Measurements from ENCODE around the gene STOX2.
A peak's percentile ranks its signal among the peaks of the same experiment; 100 is the strongest.

STOX2 gene

DNA sequence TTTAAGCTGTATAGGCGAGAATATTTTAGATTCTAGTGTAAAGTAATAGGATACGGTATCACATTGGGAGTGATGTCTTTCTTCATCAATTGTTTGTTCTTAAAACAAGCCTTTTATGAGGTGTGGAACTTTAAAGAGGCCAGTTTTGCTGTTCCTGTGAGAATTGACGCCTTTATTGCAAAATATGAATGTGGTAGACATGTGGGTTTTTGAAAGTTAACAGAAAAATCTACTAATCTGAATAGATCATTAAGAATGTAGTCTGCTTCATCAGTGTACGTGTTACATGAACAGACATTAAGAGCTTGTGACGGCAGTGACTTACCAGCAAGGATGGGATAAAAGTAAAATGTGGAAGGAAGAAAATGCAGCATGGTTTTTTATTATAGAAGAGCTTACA is 63.8 kb downstream of the STOX2 start:
- Histone ChIP-seq H3K36me3 (ENCODE audit: insufficient read depth, low read length) (no peaks in the 10 kb centered on the region), H3K4me2 (ENCODE audit: low read length) (no peak overlapping the region), H3K27me3 (ENCODE audit: control insufficient read depth, insufficient read depth, low read length) (no peaks in the 10 kb centered on the region), H3K4me3 (ENCODE audit: low read length) (no peak overlapping the region), H3K9ac (ENCODE audit: low read depth, low read length) (no peak overlapping the region), H3K4me1 (ENCODE audit: control insufficient read depth, insufficient read depth, low read length) (no peaks in the 10 kb centered on the region), H3K9me3 (replicated peaks; ENCODE audit: low read length) (no peaks in the 10 kb centered on the region)

DNA sequence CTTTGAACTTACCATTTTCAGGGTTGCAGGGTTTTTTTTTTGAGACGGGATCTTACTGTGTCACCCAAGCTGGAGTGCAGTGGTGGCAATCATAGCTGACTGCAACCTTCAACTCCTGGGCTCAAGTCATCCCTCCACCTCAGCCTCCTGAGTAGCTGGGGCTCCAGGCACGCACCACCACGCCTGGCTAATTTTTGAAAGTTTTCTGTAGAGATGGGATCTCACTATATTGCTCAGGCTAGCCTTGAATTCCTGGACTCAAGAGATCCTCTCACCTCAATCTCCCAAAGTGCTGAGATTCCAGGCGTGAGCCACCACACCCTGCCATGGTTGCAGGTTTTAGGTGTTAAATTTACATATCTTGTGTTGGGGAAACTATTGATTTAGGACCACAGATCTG is 64.5 kb downstream of the STOX2 start:
- H3K9ac ChIP-seq (ENCODE audit: low read depth, low read length): no peak overlapping the region
- H3K9me3 ChIP-seq (replicated peaks; ENCODE audit: low read length): no peaks in the 10 kb centered on the region
- no peaks in the 10 kb centered on the region for H3K4me1 ChIP-seq (ENCODE audit: control insufficient read depth, insufficient read depth, low read length)
- no peaks in the 10 kb centered on the region for H3K36me3 ChIP-seq (ENCODE audit: insufficient read depth, low read length)
- H3K4me3 ChIP-seq (ENCODE audit: low read length): no peak overlapping the region
- H3K4me2 ChIP-seq (ENCODE audit: low read length): no peak overlapping the region
- no peaks in the 10 kb centered on the region for H3K27me3 ChIP-seq (ENCODE audit: control insufficient read depth, insufficient read depth, low read length)

DNA sequence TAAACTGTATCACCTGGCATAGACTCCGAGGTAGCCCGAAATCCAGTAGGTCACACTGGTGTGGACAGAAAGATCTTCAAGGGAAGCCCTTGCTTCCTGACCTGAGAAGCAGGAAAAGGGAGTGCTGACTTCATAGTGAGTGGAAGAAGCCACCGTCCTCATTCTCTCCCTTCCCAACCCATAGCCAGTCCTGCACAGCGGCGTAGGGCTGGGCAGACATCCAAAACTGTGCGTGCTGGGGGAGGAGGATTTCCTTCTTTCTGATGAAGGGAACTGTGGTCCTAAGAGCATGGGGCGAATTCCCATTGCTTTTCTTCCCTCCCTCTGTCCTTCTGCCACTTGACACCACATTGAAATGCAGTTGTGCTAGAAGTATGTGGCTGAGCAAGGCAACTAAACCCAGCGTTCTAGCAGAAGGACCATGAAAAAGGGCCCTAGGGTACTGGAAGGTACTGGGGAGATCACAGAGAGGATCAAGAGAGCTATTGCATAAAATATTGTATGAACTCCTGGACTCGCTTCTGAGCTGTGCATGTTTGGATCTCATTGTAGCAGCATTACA is 66.9 kb downstream of the STOX2 start:
- Histone ChIP-seq H3K4me3 (ENCODE audit: low read length) (no peak overlapping the region), H3K4me2 (ENCODE audit: low read length) (no peak overlapping the region), H3K9ac (ENCODE audit: low read depth, low read length) (no peak overlapping the region), H3K36me3 (ENCODE audit: insufficient read depth, low read length) (no peaks in the 10 kb centered on the region), H3K27me3 (ENCODE audit: control insufficient read depth, insufficient read depth, low read length) (no peaks in the 10 kb centered on the region), H3K4me1 (ENCODE audit: control insufficient read depth, insufficient read depth, low read length) (no peaks in the 10 kb centered on the region), H3K9me3 (replicated peaks; ENCODE audit: low read length) (no peaks in the 10 kb centered on the region)

DNA sequence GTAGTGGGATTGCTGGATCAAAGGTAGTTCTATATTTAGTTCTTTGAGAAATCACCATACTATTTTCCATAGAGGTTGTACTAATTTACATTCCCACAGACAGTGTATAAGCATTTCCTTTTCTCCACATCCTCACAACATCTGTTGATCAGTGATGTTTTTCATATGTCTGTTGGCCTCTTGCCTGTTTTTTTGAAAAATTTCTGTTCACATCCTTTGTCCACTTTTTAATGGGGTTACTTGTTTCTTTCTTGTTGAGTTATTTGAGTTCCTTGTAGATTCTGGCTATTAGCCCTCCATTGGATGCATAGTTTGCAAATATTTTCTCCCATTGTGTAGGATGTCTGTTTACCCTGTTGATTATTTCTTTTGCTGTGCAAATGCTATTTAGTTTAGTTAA is 72.6 kb downstream of the STOX2 start:
- Histone ChIP-seq H3K4me2 (ENCODE audit: low read length) (no peak overlapping the region), H3K4me1 (ENCODE audit: control insufficient read depth, insufficient read depth, low read length) (no peaks in the 10 kb centered on the region), H3K9ac (ENCODE audit: low read depth, low read length) (no peak overlapping the region), H3K4me3 (ENCODE audit: low read length) (no peak overlapping the region), H3K27me3 (ENCODE audit: control insufficient read depth, insufficient read depth, low read length) (peaks cover under 1% of the 10 kb centered on the region), H3K9me3 (replicated peaks; ENCODE audit: low read length) (no peaks in the 10 kb centered on the region), H3K36me3 (ENCODE audit: insufficient read depth, low read length) (no peaks in the 10 kb centered on the region)

DNA sequence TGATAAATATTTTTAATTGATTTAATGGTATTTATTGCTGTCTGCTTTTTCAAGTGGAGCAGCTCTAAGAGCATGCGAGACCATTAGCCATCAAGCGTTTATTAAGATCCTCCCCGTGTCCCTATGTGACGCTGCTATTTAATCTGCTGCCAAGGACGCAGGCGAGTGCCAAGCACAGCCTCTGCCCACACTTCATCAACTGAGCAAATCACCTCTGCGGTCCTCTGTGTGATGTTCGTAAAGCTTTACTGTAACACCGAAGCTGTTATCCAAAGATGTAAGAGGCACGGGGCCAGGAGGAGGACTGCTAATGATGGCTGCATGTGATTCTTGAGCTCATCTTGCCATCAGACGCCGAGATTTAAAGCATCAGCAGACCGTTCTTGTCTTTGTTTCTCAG is 79.5 kb downstream of the STOX2 start:
- H3K4me1 ChIP-seq (ENCODE audit: control insufficient read depth, insufficient read depth, low read length): peaks cover 20% of the 10 kb centered on the region
- no peaks in the 10 kb centered on the region for H3K9me3 ChIP-seq (replicated peaks; ENCODE audit: low read length)
- no peak overlapping the region for H3K9ac ChIP-seq (ENCODE audit: low read depth, low read length)
- no peaks in the 10 kb centered on the region for H3K36me3 ChIP-seq (ENCODE audit: insufficient read depth, low read length)
- H3K4me3 ChIP-seq (ENCODE audit: low read length): no peak overlapping the region
- H3K4me2 ChIP-seq (ENCODE audit: low read length): no peak overlapping the region
- H3K27me3 ChIP-seq (ENCODE audit: control insufficient read depth, insufficient read depth, low read length): peaks cover 4% of the 10 kb centered on the region

DNA sequence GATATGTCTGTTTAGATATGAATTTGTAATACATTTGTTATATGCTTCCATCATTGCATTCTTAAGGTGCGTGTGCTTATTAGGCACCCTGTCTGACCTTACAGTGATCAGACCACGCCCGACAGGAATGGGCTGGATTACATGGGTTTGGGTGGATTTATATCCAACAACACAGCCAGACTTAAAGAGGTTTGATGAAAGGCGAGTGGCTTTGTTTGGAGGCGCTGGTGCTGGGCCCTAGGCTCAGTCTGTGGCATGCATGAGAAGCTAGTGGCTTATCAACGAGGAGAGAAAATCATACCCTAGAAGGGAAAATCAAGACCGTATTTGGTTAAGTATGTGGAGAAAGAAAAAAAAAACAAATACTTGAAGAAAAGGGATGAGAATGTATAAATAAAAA is 80.7 kb downstream of the STOX2 start:
- Histone ChIP-seq H3K4me2 (ENCODE audit: low read length) (no peak overlapping the region), H3K4me1 (ENCODE audit: control insufficient read depth, insufficient read depth, low read length) (peaks cover 26% of the 10 kb centered on the region), H3K36me3 (ENCODE audit: insufficient read depth, low read length) (no peaks in the 10 kb centered on the region), H3K4me3 (ENCODE audit: low read length) (no peak overlapping the region), H3K27me3 (ENCODE audit: control insufficient read depth, insufficient read depth, low read length) (peaks cover 4% of the 10 kb centered on the region), H3K9ac (ENCODE audit: low read depth, low read length) (no peak overlapping the region), H3K9me3 (replicated peaks; ENCODE audit: low read length) (no peaks in the 10 kb centered on the region)

DNA sequence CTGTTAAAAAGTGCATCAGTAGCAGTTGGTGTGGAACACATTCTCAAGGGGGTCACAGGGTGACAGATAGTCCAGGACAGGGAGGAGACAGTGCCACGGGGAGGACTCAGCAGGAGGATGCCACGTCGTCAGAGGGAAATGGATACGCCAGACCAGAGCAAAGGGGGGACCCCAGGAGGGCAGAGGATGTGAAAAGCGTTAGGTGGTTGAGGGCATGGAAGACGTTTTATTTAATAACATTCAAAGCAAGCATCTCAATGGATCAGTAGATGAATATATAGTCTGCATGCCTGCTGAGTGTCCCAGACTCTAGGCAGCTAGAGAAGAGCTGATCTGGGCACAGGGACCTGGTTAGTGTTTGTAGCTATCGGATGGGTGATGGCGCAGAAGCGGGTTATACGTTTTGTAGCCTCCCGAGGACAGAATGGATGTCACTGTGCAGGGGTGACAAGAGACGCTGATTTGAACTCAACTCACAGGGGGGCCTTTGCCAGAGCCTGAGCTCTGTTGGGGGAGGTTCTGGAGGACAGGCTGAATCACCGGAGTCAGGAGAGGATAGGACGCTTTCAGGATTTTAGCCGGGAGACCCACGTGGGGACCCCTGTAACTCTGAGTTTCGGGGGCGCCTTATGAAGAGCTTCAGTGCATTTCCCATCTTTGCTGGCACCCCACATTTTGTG is 81.3 kb downstream of the STOX2 start:
- H3K27me3 ChIP-seq (ENCODE audit: control insufficient read depth, insufficient read depth, low read length): peaks cover 4% of the 10 kb centered on the region
- H3K36me3 ChIP-seq (ENCODE audit: insufficient read depth, low read length): no peaks in the 10 kb centered on the region
- H3K4me2 ChIP-seq (ENCODE audit: low read length): no peak overlapping the region
- H3K9ac ChIP-seq (ENCODE audit: low read depth, low read length): no peak overlapping the region
- peaks cover 26% of the 10 kb centered on the region for H3K4me1 ChIP-seq (ENCODE audit: control insufficient read depth, insufficient read depth, low read length)
- no peaks in the 10 kb centered on the region for H3K9me3 ChIP-seq (replicated peaks; ENCODE audit: low read length)
- H3K4me3 ChIP-seq (ENCODE audit: low read length): no peak overlapping the region

DNA sequence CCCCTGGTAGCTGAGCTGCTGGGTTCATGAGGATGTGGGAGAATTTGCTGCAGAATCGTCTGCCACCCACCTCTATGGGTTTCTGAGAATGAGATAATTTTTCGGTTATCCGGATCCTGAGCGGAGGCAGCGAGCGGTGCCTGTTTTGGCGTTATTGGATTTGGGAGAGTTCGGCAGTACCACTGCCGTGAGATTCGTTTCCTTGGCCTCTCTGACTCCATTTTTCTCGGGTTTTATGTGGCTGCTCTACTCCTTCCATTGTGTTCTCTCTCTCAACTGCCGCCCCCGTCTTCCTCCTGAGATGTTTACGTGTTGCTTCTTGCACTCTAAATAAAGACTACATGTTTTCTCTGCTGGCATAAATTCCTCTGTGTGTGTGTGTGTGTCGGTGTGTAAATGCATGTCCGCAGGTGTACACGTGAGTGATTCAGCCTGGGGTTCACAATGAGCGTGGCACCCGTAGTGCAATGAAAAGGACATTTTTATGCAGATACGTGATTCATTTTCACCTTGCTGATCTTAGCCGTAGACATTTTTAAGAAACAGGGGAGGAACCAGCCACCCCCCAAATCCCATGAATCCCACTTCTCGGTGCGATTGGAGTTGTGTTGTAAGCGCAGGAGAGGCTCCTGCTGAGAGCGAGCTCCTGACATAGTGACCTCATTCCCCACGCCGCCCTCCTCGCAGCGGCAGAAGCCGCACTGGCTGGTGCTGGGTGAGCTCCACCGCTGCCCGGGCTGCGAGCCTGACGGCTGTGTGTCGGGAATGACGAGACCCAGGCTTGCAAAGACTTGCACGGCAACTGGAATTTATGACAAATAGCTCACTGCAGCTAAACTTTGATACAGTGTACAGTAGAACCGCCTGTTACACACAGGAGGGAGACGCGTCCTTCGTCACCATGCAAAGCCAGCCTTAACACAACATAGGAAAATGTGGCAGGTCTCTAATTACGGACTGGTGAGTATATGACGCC is 82.2 kb downstream of the STOX2 start:
- Histone ChIP-seq H3K9me3 (replicated peaks; ENCODE audit: low read length) (no peaks in the 10 kb centered on the region), H3K4me1 (ENCODE audit: control insufficient read depth, insufficient read depth, low read length) (peaks cover 26% of the 10 kb centered on the region), H3K27me3 (ENCODE audit: control insufficient read depth, insufficient read depth, low read length) (peaks cover 4% of the 10 kb centered on the region), H3K9ac (ENCODE audit: low read depth, low read length) (peak overlapping the region; percentile 40), H3K36me3 (ENCODE audit: insufficient read depth, low read length) (no peaks in the 10 kb centered on the region), H3K4me2 (ENCODE audit: low read length) (peak overlapping the region; percentile 85), H3K4me3 (ENCODE audit: low read length) (peak overlapping the region; percentile 62)

DNA sequence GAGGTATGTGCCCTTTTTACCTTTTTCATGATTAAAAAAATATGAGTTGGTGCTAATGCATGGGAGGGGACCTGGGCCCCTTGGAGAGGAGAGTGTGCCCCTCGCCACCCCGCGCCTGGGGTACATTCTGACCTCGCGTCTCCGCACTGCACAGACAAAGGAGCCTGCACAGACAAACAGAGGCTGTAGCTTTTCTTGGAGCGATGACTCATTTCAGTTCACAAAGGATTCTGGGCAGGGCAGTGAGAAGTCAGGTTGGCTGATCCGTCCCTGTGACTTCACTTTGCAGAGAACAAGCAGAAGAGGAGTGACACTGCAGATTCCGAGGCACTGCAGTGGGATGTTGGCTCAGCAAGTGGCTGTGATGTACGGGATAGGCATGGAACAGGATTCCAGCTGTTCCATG is 82.9 kb downstream of the STOX2 start:
- Histone ChIP-seq H3K27me3 (ENCODE audit: control insufficient read depth, insufficient read depth, low read length) (peaks cover under 1% of the 10 kb centered on the region), H3K4me3 (ENCODE audit: low read length) (peak overlapping the region; percentile 62)

DNA sequence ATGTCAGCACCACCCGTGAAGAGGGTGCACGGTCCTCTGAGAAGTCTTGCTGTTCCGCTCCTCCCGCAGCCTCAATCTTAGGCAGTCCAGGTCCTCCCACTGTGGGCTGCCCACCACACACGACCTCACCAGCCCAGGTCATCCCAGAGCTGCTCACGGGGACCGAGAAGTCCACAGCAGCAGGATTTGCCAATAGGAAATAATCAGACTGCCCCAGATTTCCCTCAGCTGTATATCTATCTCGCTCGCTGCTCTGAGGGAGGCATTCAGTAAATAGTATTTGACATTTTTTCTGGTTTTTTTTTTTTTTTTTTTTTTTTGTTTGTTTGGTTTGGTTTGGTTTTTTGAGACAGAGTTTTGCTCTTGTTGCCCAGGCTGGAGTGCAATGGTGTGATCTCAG is 83.8 kb downstream of the STOX2 start:
- Histone ChIP-seq H3K36me3 (ENCODE audit: insufficient read depth, low read length) (no peaks in the 10 kb centered on the region), H3K4me1 (ENCODE audit: control insufficient read depth, insufficient read depth, low read length) (peaks cover 26% of the 10 kb centered on the region), H3K4me3 (ENCODE audit: low read length) (no peak overlapping the region), H3K4me2 (ENCODE audit: low read length) (peak overlapping the region; percentile 85), H3K9ac (ENCODE audit: low read depth, low read length) (peak overlapping the region; percentile 45), H3K27me3 (ENCODE audit: control insufficient read depth, insufficient read depth, low read length) (no peaks in the 10 kb centered on the region), H3K9me3 (replicated peaks; ENCODE audit: low read length) (no peaks in the 10 kb centered on the region)

More for the DNA sequence above, 82.9 kb downstream of the STOX2 start:
- H3K9ac ChIP-seq (ENCODE audit: low read depth, low read length): peak overlapping the region; percentile 45
- no peaks in the 10 kb centered on the region for H3K36me3 ChIP-seq (ENCODE audit: insufficient read depth, low read length)
- H3K4me2 ChIP-seq (ENCODE audit: low read length): peak overlapping the region; percentile 85
- H3K4me1 ChIP-seq (ENCODE audit: control insufficient read depth, insufficient read depth, low read length): peaks cover 26% of the 10 kb centered on the region
- no peaks in the 10 kb centered on the region for H3K9me3 ChIP-seq (replicated peaks; ENCODE audit: low read length)

DNA sequence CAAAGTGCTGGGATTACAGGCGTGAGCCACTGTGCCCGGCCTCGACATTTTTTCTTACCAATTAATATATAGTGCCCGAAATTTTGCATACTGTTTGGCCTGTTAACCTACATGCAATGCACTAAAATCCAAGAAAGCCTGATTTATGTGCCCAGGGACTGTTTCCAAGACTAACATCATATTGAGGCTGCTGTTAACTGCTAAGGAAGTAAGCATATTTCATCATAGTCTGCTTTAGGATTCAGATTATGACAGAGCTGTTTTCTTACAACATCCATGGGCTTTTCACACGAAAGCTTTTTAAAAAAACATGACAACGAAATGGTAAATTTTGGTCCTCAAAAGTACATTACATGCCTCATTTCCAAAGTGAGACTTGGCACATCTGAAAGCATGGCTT is 84.4 kb downstream of the STOX2 start:
- Histone ChIP-seq H3K9ac (ENCODE audit: low read depth, low read length) (no peak overlapping the region), H3K36me3 (ENCODE audit: insufficient read depth, low read length) (no peaks in the 10 kb centered on the region), H3K4me1 (ENCODE audit: control insufficient read depth, insufficient read depth, low read length) (peaks cover 26% of the 10 kb centered on the region), H3K4me3 (ENCODE audit: low read length) (no peak overlapping the region), H3K9me3 (replicated peaks; ENCODE audit: low read length) (no peaks in the 10 kb centered on the region), H3K4me2 (ENCODE audit: low read length) (no peak overlapping the region), H3K27me3 (ENCODE audit: control insufficient read depth, insufficient read depth, low read length) (no peaks in the 10 kb centered on the region)
